Measurements from ENCODE around the gene GPATCH3.
A peak's percentile ranks its signal among the peaks of the same experiment; 100 is the strongest.
"Not testable (repeated sequence)": the region's sequence is repeated elsewhere in the genome, so short reads cannot be mapped to it uniquely, and the experiment has no call there.

The GPATCH3 gene

GRCh38 chr1:26900001-26900814, at the start of gene GPATCH3:
Gene GPATCH3, minus strand, starts transcription at chr1:26900467. Its CDS starts 25 bp downstream, at chr1:26900442.
- DNase-seq (ENCODE audit: insufficient read length, low spot score) = peak; percentile 70
- no peak for FAIRE-seq
- no peak for TF ChIP-seq CTCF (IDR thresholded peaks at IDR 0.05; ENCODE audit: insufficient read depth, missing control alignments)

GRCh38 chr1:26949926-26950319, 49.7 kb upstream of the GPATCH3 start:
- DNase-seq (ENCODE audit: insufficient read length, low spot score) = no peak
- FAIRE-seq = no peak
- no peak for TF ChIP-seq CTCF (IDR thresholded peaks at IDR 0.05; ENCODE audit: insufficient read depth, missing control alignments)

GRCh38 chr1:26949266-26949925, 49.1 kb upstream of the GPATCH3 start:
- TF ChIP-seq CTCF (IDR thresholded peaks at IDR 0.05; ENCODE audit: insufficient read depth, missing control alignments) = no peak
- DNase-seq (ENCODE audit: insufficient read length, low spot score) = no peak
- no peak for FAIRE-seq

- DNase-seq (ENCODE audit: insufficient read length, low spot score); FAIRE-seq: not testable (repeated sequence)
These were observed 48.4 kb upstream of the GPATCH3 start for GRCh38 chr1:26948725-26949057.

- FAIRE-seq (no peak), DNase-seq (ENCODE audit: insufficient read length, low spot score) (no peak)
- TF ChIP-seq CTCF (IDR thresholded peaks at IDR 0.05; ENCODE audit: insufficient read depth, missing control alignments) = no peak
These were observed 46.0 kb upstream of the GPATCH3 start for GRCh38 chr1:26946270-26946669.

GRCh38 chr1:26945728-26946127, 45.5 kb upstream of the GPATCH3 start:
- no peak for TF ChIP-seq CTCF (IDR thresholded peaks at IDR 0.05; ENCODE audit: insufficient read depth, missing control alignments)
- no peak for DNase-seq (ENCODE audit: insufficient read length, low spot score)
- FAIRE-seq = no peak

GRCh38 chr1:26945138-26945537, 44.9 kb upstream of the GPATCH3 start:
- FAIRE-seq (no peak), DNase-seq (ENCODE audit: insufficient read length, low spot score) (no peak)

More at GRCh38 chr1:26945138-26945537, 44.9 kb upstream of the GPATCH3 start:
- no peak for TF ChIP-seq CTCF (IDR thresholded peaks at IDR 0.05; ENCODE audit: insufficient read depth, missing control alignments)
